Adrenal gland (tissue), 5 donors: ENCODE results near the gene NDEL1.

Experiments
- POLR2A ChIP-seq, 2 donors: fragments of 450-650 bp; IDR thresholded peaks; one replicate each; pipeline ENCODE4 v1.6.1; 2017; ENCODE audit warnings: antibody characterized with exemption in 2 of 2, mild to moderate bottlenecking in 2 of 2, moderate library complexity in 1 of 2
- TF ChIP-seq, protein P1 (sequence below), 6 experiments: fragments of 450-650 bp in 4 of 6; fragments of 200-600 bp in 2 of 6; sonication (generic) in 1 of 6; IDR thresholded peaks; 1 replicate in 5 of 6; 2 replicates in 1 of 6; pipeline versions ENCODE4 v1.5.1 to v1.8.0; 2016 to 2021; ENCODE audit warnings: antibody characterized with exemption in 6 of 6, mild to moderate bottlenecking in 2 of 6, moderate library complexity in 1 of 6
- donor health status: DM: no; HTN: no; CAD: no.

DNA sequence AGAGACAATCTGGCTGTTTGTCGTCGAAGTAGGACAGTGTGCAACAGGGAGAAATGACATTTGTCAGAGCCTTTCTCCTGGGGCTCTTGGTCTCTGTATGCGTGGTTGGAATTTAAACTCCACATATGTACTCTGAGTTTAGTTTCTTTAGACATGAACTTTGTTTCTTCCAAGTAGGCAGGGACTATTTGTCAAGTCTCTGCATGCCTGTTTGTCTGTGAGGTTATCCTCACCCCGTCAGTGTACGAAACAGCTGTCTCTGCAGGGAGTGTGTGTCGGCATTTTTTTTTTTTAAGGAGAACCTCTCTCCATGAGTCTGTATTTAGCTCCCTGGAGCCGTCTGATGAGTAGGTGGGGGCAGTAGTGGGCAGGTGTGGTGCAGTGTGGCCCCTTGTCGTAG is 29.7 kb downstream of the NDEL1 start:
- no peak for TF ChIP-seq POLR2A (IDR thresholded peaks at IDR 0.05)
- TF ChIP-seq, protein P1, sequence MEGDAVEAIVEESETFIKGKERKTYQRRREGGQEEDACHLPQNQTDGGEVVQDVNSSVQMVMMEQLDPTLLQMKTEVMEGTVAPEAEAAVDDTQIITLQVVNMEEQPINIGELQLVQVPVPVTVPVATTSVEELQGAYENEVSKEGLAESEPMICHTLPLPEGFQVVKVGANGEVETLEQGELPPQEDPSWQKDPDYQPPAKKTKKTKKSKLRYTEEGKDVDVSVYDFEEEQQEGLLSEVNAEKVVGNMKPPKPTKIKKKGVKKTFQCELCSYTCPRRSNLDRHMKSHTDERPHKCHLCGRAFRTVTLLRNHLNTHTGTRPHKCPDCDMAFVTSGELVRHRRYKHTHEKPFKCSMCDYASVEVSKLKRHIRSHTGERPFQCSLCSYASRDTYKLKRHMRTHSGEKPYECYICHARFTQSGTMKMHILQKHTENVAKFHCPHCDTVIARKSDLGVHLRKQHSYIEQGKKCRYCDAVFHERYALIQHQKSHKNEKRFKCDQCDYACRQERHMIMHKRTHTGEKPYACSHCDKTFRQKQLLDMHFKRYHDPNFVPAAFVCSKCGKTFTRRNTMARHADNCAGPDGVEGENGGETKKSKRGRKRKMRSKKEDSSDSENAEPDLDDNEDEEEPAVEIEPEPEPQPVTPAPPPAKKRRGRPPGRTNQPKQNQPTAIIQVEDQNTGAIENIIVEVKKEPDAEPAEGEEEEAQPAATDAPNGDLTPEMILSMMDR (IDR thresholded peaks at IDR 0.05) = no peak
